Measurements from ENCODE around the gene MOSMO.

Gene MOSMO

GRCh38 chr16:22053921-22054341 is 46.0 kb downstream of the MOSMO start:
- no peak for DNase-seq

GRCh38 chr16:22054847-22055590 is 47.1 kb downstream of the MOSMO start:
- DNase-seq: no peak

GRCh38 chr16:22055881-22056280 is 48.0 kb downstream of the MOSMO start:
- DNase-seq: no peak

GRCh38 chr16:22063888-22064467 is 56.1 kb downstream of the MOSMO start:
- DNase-seq: no peak

GRCh38 chr16:22065252-22065651 is 57.3 kb downstream of the MOSMO start:
- no peak for DNase-seq

- no peak for DNase-seq
Measured at GRCh38 chr16:22070361-22071330, 62.7 kb downstream of the MOSMO start.

- no peak for DNase-seq
Measured at GRCh38 chr16:22071331-22071910, 63.5 kb downstream of the MOSMO start.

GRCh38 chr16:22073350-22073749 is 65.4 kb downstream of the MOSMO start:
- DNase-seq: no peak

- DNase-seq: no peak
Measured at GRCh38 chr16:22075043-22075757, 67.3 kb downstream of the MOSMO start.

GRCh38 chr16:22075776-22076175 is 67.9 kb downstream of the MOSMO start:
- no peak for DNase-seq

GRCh38 chr16:22077700-22078313 is 69.9 kb downstream of the MOSMO start:
- peak; percentile 20 for DNase-seq

- no peak for DNase-seq
Measured at GRCh38 chr16:22078656-22079055, 70.7 kb downstream of the MOSMO start.

GRCh38 chr16:22081050-22081449 is 73.1 kb downstream of the MOSMO start:
- DNase-seq: no peak

- no peak for DNase-seq
Measured at GRCh38 chr16:22086440-22086839, 78.5 kb downstream of the MOSMO start.

GRCh38 chr16:22088642-22089041 is 80.7 kb downstream of the MOSMO start:
- no peak for DNase-seq

GRCh38 chr16:22089910-22090309 is 82.0 kb downstream of the MOSMO start:
- DNase-seq: no peak

GRCh38 chr16:22091721-22092120 is 83.8 kb downstream of the MOSMO start:
- no peak for DNase-seq

- DNase-seq: no peak
Measured at GRCh38 chr16:22092143-22092933, 84.4 kb downstream of the MOSMO start, which contains the start of gene VWA3A. Gene VWA3A, plus strand, starts transcription at chr16:22092541. Its CDS starts 97 bp downstream, at chr16:22092638.

GRCh38 chr16:22093331-22093730 is 85.4 kb downstream of the MOSMO start:
- DNase-seq: no peak

- DNase-seq: no peak
Measured at GRCh38 chr16:22093996-22094395, 86.1 kb downstream of the MOSMO start.

Measured in NK-92 treated with Interleukin-12 subunit alpha and Interleukin-12 subunit beta, amount 100 ng/mL, for 24 hours (cell line).